SK-N-SH treated with all-trans-retinoic acid at 6 μM for 48 hours (cell line): Measurements from ENCODE around the gene PTGIS.

ENCODE experiments used
- ARNTL ChIP-seq: fragments of 450-650 bp; formaldehyde crosslinking; IDR thresholded peaks from 2 replicates; pipeline ENCODE4 v1.5.0; 2020; ENCODE audit warnings: low read depth, mild to moderate bottlenecking, moderate library complexity, borderline replicate concordance
- BACH2 ChIP-seq: fragments of 250-450 bp; sonication (Bioruptor Pico); IDR thresholded peaks from 2 replicates; pipeline ENCODE4 v1.9.0; 2021; ENCODE audit warnings: mild to moderate bottlenecking, borderline replicate concordance
- CSDC2 ChIP-seq: fragments of 250-450 bp; sonication (Bioruptor Pico); IDR thresholded peaks from 2 replicates; pipeline ENCODE4 v1.5.0; 2020; ENCODE audit warnings: mild to moderate bottlenecking, moderate library complexity
- ISL1 ChIP-seq: fragments of 250-450 bp; sonication (Bioruptor Pico); IDR thresholded peaks from 2 replicates; pipeline ENCODE4 v2.1.2; 2022; ENCODE audit warnings: mild to moderate bottlenecking, moderate library complexity
- SNAI2 ChIP-seq: fragments of 250-450 bp; sonication (Bioruptor Pico); IDR thresholded peaks from 2 replicates; pipeline ENCODE4 v1.5.0; 2020; ENCODE audit warnings: mild to moderate bottlenecking, moderate library complexity
- TOX ChIP-seq: fragments of 250-450 bp; sonication (Bioruptor Pico); IDR thresholded peaks from 2 replicates; pipeline ENCODE4 v1.8.0; 2021; ENCODE audit warnings: mild to moderate bottlenecking, moderate library complexity, borderline replicate concordance
- ZNF565 ChIP-seq: fragments of 450-650 bp; formaldehyde crosslinking; conservative IDR thresholded peaks from 2 replicates; pipeline ENCODE4 v1.5.0; 2020; ENCODE audit warnings: low read depth, mild to moderate bottlenecking, moderate library complexity
- TF ChIP-seq, protein P1 (sequence below): fragments of 250-450 bp; sonication (Bioruptor Pico); IDR thresholded peaks from 2 replicates; pipeline ENCODE4 v1.8.0; 2020; ENCODE audit warnings: mild to moderate bottlenecking, moderate library complexity, borderline replicate concordance

DNA sequence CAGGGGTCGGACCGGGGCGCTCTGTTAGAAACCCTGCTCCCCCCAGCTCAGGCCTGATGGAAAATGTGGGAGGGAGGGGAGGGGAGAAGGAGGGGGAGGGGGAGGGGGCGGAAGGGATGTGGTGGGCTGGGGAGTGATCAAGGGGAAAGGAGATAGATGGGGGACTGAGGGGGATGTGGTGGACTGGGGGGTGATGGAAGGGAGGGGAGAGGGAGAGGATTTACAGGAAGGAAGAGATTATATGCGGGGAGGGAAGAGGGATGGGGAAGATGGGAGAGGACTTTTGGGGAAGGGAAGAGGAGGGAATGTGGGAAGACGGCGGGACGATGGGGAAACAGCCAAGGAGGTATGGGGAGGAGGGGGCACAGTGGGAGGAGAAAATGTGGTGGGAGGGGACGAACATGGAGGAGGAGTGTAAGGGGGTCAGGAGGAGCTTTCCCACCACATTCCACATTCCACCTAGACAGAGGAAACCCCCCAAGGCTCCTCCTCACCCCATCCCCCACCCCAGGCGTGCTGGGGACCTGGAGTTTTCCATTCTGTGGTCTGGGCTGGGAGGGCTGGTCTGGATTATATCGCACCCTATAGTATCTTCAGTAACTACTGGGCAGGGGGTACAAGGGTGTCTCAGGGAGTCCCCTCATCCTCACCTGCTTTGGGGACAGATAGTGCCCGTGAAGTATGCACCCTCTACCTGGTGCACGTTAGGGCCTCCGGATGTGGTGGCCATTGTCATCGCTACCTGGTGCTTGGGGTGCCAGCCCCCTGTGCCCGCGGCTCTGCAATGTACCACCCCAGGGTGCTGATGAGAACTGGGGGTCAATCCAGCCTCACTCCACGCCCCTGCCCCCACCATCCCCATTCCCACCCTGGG is 578 bp upstream of the PTGIS start:
- no peak for TF ChIP-seq CSDC2 (CRISPR knock-in tag)
- TF ChIP-seq, protein P1, sequence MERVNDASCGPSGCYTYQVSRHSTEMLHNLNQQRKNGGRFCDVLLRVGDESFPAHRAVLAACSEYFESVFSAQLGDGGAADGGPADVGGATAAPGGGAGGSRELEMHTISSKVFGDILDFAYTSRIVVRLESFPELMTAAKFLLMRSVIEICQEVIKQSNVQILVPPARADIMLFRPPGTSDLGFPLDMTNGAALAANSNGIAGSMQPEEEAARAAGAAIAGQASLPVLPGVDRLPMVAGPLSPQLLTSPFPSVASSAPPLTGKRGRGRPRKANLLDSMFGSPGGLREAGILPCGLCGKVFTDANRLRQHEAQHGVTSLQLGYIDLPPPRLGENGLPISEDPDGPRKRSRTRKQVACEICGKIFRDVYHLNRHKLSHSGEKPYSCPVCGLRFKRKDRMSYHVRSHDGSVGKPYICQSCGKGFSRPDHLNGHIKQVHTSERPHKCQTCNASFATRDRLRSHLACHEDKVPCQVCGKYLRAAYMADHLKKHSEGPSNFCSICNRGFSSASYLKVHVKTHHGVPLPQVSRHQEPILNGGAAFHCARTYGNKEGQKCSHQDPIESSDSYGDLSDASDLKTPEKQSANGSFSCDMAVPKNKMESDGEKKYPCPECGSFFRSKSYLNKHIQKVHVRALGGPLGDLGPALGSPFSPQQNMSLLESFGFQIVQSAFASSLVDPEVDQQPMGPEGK (CRISPR knock-in tag), result no peak
- TF ChIP-seq ZNF565 (CRISPR knock-in tag), result no peak
- no peak for TF ChIP-seq SNAI2
- no peak for TF ChIP-seq BACH2 (CRISPR knock-in tag)
- no peak for TF ChIP-seq ARNTL (CRISPR knock-in tag)
- no peak for TF ChIP-seq ISL1
- no peak for TF ChIP-seq TOX (CRISPR knock-in tag)
